Heart left ventricle (tissue), 16 donors: ENCODE data around the gene TMBIM4. TPM values are rescaled to one million over a fixed set of nuclear protein-coding genes. Genes with fewer than 3 reads are reported as not detected.

Experiments used
- ATAC-seq, 4 donors: fragments of 200-7000 bp; cut with Tn5 transposase; one replicate each; pipeline ENCODE4 v1.9.1; 2020 to 2022; ENCODE audit warnings: moderate library complexity in 4 of 4, mild to moderate bottlenecking in 3 of 4, moderate number of reproducible peaks in 1 of 4
- DNase-seq, 5 donors: peaks; one replicate each; pipeline ENCODE4 v3.0.0-alpha.2; 2020
- H3K27ac ChIP-seq, 12 donors: fragments of 200-600 bp; sonication (generic) in 4 of 12; one replicate each; pipeline versions ENCODE4 v1.5.0 to v1.8.0; 2016 to 2022; ENCODE audit warnings: mild to moderate bottlenecking in 2 of 12
- H3K27me3 ChIP-seq, 9 donors: fragments of 200-600 bp; sonication (generic) in 2 of 9; one replicate each; pipeline versions ENCODE4 v1.5.1 to v1.8.0; 2016 to 2022; ENCODE audit warnings: mild to moderate bottlenecking in 3 of 9
- H3K36me3 ChIP-seq, 9 donors: fragments of 200-600 bp; sonication (generic) in 2 of 9; one replicate each; pipeline versions ENCODE4 v1.5.0 to v1.8.0; 2018 to 2022; ENCODE audit warnings: mild to moderate bottlenecking in 2 of 9
- H3K4me1 ChIP-seq, 12 donors: fragments of 200-600 bp; sonication (generic) in 4 of 12; one replicate each; pipeline versions ENCODE4 v1.5.0 to v1.8.0; 2016 to 2022; ENCODE audit warnings: mild to moderate bottlenecking in 3 of 12
- H3K4me3 ChIP-seq, 12 donors: fragments of 200-600 bp; sonication (generic) in 4 of 12; one replicate each; pipeline versions ENCODE4 v1.5.0 to v1.8.0; 2017 to 2022; ENCODE audit warnings: mild to moderate bottlenecking in 9 of 12, moderate library complexity in 4 of 12
- H3K9me3 ChIP-seq, 12 donors: fragments of 200-600 bp; sonication (generic) in 4 of 12; one replicate each; pipeline versions ENCODE4 v1.5.0 to v1.8.0; 2016 to 2022; ENCODE audit warnings: mild to moderate bottlenecking in 1 of 12
- CTCF ChIP-seq, 12 donors: fragments of 200-600 bp; sonication (generic) in 4 of 12; IDR thresholded peaks; one replicate each; pipeline versions ENCODE4 v1.5.0 to v1.8.0; 2018 to 2022; ENCODE audit warnings: antibody characterized with exemption in 12 of 12, mild to moderate bottlenecking in 5 of 12
- POLR2A ChIP-seq, 2 donors: fragments of 450-650 bp; IDR thresholded peaks; one replicate each; pipeline ENCODE4 v1.6.1; 2017; ENCODE audit warnings: antibody characterized with exemption in 2 of 2, mild to moderate bottlenecking in 2 of 2, moderate library complexity in 2 of 2
- WGBS, 4 donors: extraction: QIAGEN DNeasy Blood & Tissue Kit in 2 of 4; methylation state at CpG; one replicate each; pipeline versions ENCODE4 v1.1.5 to v1.1.7; 2013 to 2018; 5-methylcytosine and 5-hydroxymethylcytosine counted together
- intact Hi-C, 10 donors: fragments of 100-400 bp; cut with DNase I; formaldehyde crosslinking; loops; one replicate each; pipeline versions ENCODE4 v1.11.1 to v1.14.2; 2022
- polyA plus RNA-seq, 2 donors: library from polyadenylated mRNA; stranded (reverse); fragments of 200-250 nt; gene quantifications; one replicate each; pipeline ENCODE4 v1.2.3, GENCODE V29; 2013
- total RNA-seq, 9 donors: library from RNA; depleted of rRNA in 2 of 9; stranded (reverse); fragments of >200 nt in 2 of 9; fragmentation: NEBNext Ultra II Directional in 3 of 9; extraction: Animal tissue kit (Norgen Biotek cat#: 25700) in 3 of 9; gene quantifications; one replicate each; pipeline versions ENCODE4 v1.1.0 to v1.2.4, GENCODE V29; 2016 to 2023
- donor health status: ischemic (EF 13 %, LVEDD 7.1; RV severe dilation, severe dysfunction).
- donor health status: healthy with polysubstance abuse.
- donor health status: DM: no; HTN: yes; CAD: no.
- donor health status: DM: no; HTN: no; CAD: no.
- donor health status: ischemic (EF 25% LVEDD 6.9; RV normal size, moderate dysfunction).
- donor health status: ischemic (EF 25% LVEDD 5.7; RV mildly dilated, moderate dysfunction).
- donor health status: healthy.
- donor health status: DM: yes; HTN: yes; CAD: no.
- donor health status: ischemic (EF 35%, LVEDD 5.7; RV mildly dilated, moderate dysfunction).
- donor health status: nonischemic (EF 11% LVEDD 7.7; RV severe dilation, severe dysfunction).
- donor health status: DM: yes; HTN: yes; CAD: no.
- donor health status: PGD.
- donor health status: ischemic (EF 29% LVEDD 5.4; RV normal size, mild dysfunction).
- donor health status: nonischemic (EF 23%, LVEDD 6.1; RV moderate dilation, normal function).

The TMBIM4 gene
- total and polyA plus RNA-seq, 11 donors, result 52.2 to 131 (median 86.2) TPM

GRCh38 chr12:66131067-66131688 is 38.6 kb downstream of the TMBIM4 start:
- intact Hi-C loops, result loop anchor here in 1 of 10 donors (5.0 kb wide), 1 partner anchor 171 kb away; the partner anchor contains the start of gene HELB
- ATAC-seq (peak in 2 of 4 donors; percentile 9 to 21), DNase-seq (no peak)
- TF ChIP-seq CTCF (IDR thresholded peaks at IDR 0.05) (no peak), POLR2A (IDR thresholded peaks at IDR 0.05) (no peak)
- H3K9me3 ChIP-seq, result no peaks in the 10 kb centered on the region
- WGBS, 4 donors, result 8 to 10% (median 10%) methylated on average over 11 of the region's 11 CpGs
- H3K27me3 ChIP-seq, result no peaks in the 10 kb centered on the region
- peak overlapping the region; percentile 58 to 96 (median 74) for H3K4me3 ChIP-seq
- peak overlapping the region in 11 of 12 donors; percentile 56 to 91 (median 80) for H3K27ac ChIP-seq
- peaks cover 0 to 45% (median 29%) of the 10 kb centered on the region in 12 donors for H3K4me1 ChIP-seq
- peaks cover 0 to 30% (median 27%) of the 10 kb centered on the region in 9 donors for H3K36me3 ChIP-seq

GRCh38 chr12:66130267-66131066 is 39.3 kb downstream of the TMBIM4 start, which contains the start of gene LLPH:
TSS of gene LLPH (minus strand) at chr12:66130750. CDS start at chr12:66129106, 1,644 bp downstream.
- intact Hi-C loops, result loop anchor here in 1 of 10 donors (5.0 kb wide), 1 partner anchor 172 kb away; the partner anchor contains the start of gene HELB
- Histone ChIP-seq H3K9me3 (no peaks in the 10 kb centered on the region), H3K36me3 (peaks cover 0 to 35% (median 28%) of the 10 kb centered on the region in 9 donors), H3K27ac (peak within 1 kb of the TSS in 11 of 12 donors; percentile 56 to 91 (median 80)), H3K4me1 (peaks cover 0 to 45% (median 29%) of the 10 kb centered on the region in 12 donors), H3K4me3 (peak within 1 kb of the TSS; percentile 58 to 96 (median 74)), H3K27me3 (no peaks in the 10 kb centered on the region)
- WGBS, 4 donors, result 0 to 1% (median 0%) methylated on average over 44 to 49 of the region's 49 CpGs
- peak; percentile 88 to 95 (median 92) for DNase-seq
- peak; percentile 92 to 96 (median 96) for ATAC-seq
- TF ChIP-seq CTCF (IDR thresholded peaks at IDR 0.05) (peak in 1 of 12 donors; percentile 7), POLR2A (IDR thresholded peaks at IDR 0.05) (peak in 1 of 2 donors; percentile 52)

- intact Hi-C loops, result loop anchor here in 2 of 10 donors (5.0 to 10.0 kb wide), 2 partner anchors 172 to 275 kb away; partner anchors contain the start of gene HELB (in 1 of the 2)
- TF ChIP-seq POLR2A (IDR thresholded peaks at IDR 0.05) (no peak), CTCF (IDR thresholded peaks at IDR 0.05) (no peak)
- H3K27me3 ChIP-seq, result no peaks in the 10 kb centered on the region
- ATAC-seq (no peak), DNase-seq (no peak)
- peaks cover 0 to 45% (median 29%) of the 10 kb centered on the region in 12 donors for H3K4me1 ChIP-seq
- H3K9me3 ChIP-seq, result no peaks in the 10 kb centered on the region
- H3K36me3 ChIP-seq, result peaks cover 0 to 40% (median 34%) of the 10 kb centered on the region in 9 donors
- H3K4me3 ChIP-seq, result peak overlapping the region; percentile 58 to 96 (median 74)
- WGBS, 4 donors, result 2 to 8% (median 4%) methylated on average over 8 of the region's 8 CpGs
- peak overlapping the region in 8 of 12 donors; percentile 72 to 91 (median 81) for H3K27ac ChIP-seq
Measured at GRCh38 chr12:66129934-66130266, 39.9 kb downstream of the TMBIM4 start.
